Measurements from ENCODE around the gene PIH1D2.
"Not testable (repeated sequence)": the region's sequence is repeated elsewhere in the genome, so short reads cannot be mapped to it uniquely, and the experiment has no call there.

Gene PIH1D2

DNA sequence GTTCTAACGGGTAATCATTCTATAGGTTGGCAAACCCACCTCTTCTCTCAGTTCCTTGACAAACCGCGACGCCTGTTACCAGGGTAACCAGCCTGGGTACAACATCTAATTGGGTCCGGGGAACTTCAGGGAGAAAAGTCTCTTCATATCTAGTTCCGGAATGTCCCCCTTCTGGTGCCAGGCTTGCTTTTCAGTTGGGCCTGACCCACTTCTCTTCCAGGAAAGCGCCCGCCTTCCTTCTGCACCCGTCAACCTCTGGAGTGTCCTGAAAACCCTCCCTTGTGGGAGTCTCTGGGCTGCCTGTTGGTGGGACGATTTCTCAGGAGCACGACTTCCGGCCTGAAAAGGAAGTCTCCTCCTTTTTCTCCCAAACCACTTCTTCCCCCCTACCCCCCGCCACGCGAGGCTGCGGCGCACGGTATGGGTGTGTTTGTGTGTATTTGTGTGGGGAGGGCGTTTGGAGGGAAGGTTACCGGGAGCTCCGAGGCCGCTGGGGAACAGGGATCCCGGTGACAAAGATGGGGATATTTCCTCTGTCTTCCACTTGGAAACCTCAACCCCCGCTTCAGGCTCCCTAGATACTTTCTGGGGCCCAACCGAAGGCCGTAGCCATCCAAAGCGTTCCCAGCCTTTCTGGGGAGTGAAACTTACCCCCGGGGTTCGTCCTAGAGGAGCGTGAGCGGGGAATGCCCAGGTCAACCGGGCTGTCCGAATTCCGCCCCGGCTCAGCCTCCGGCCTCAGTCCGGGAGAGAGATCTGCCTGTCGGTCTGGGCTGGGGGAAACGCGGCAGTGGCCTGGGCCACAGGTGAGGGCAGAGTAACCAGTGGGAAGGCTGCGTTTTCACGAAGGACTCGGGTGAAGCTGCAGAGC lies at the start of gene PIH1D2, which contains the start of gene NKAPD1:
Gene PIH1D2 (minus strand): TSS at position 77 of the 871 bp plus-strand sequence. CDS start 843 bp downstream, outside the sequence.
Gene NKAPD1 (plus strand): TSS at position 359 of the 871 bp plus-strand sequence. CDS start 1,276 bp downstream, outside the sequence.
- DNase-seq (ENCODE audit: low spot score): peak; percentile 88

DNA sequence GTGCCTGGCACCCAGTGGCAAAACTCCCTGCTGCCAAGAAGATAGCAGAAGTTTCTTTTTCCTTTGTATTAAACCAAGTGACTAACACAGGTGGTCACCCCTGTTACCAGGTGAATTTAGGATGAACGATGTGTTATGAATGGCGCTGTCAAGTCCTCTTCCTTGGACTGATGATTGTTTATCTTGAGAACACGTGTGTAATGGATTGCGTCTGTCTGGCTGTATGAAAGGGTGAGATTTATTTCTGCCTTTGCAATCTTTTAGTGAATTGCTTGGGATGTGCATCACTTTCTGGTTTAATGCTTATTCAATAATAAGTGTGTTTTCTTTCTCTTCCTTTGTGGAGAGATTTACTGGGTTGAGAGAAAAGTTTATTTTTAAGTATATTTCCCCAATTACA lies 49.3 kb upstream of the PIH1D2 start:
- no peak for DNase-seq (ENCODE audit: low spot score)

DNA sequence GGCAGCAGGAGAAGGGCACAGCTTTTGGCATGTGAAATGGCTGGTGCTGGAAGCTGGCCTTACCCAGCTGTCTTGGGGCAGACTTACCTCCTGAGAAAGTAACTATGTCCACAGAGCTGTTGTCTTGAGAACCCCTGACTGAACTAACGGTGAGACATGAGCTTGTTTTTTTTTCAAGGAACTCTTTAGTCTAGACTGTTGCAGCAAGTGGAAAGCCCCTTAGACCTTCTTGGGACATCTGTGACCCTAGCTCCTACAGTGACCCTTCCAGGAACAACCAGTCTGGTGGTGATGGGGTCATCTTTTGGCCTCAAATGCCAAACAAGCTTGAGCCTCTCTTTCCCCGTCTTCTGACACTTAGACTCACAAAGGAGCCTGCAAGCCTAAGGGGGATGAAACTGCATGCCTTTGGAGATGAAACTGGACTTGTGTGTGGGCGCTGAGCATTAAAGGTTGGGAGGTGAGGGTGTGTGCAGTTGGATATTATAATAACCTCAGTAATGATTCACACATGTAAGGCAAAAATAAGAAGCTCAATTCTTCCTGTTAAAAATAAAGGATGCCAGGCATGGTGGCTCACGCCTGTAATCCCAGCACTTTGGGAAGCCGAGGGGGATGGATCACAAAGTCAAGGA lies 48.3 kb upstream of the PIH1D2 start:
- DNase-seq (ENCODE audit: low spot score): no peak

DNA sequence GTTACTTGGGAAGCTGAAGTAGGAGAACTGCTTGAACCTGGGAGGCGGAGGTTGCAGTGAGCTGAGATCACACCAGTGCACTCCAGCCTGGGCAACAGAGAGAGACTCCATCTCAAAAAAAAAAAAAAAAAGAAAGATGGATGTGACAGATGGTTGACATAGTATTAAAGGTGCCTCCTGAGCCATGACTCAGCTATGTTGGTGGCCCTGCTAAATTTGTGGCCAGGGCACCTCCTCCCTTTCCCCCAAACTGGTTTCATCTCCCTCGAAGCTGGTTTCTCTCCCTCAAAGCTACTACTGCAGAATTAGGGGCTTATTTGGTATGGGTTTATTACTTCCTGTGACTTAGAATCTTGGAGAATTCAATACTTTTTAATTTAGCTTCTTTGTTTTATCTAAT lies 44.4 kb upstream of the PIH1D2 start:
- DNase-seq (ENCODE audit: low spot score): no peak

GRCh38 chr11:112115386-112115785 lies 41.6 kb upstream of the PIH1D2 start:
- no peak for DNase-seq (ENCODE audit: low spot score)

- DNase-seq (ENCODE audit: low spot score): no peak
These were observed 40.6 kb upstream of the PIH1D2 start for GRCh38 chr11:112114460-112114859.

- peak; percentile 79 for DNase-seq (ENCODE audit: low spot score)
These were observed 40.0 kb upstream of the PIH1D2 start for GRCh38 chr11:112113539-112114457.

- no peak for DNase-seq (ENCODE audit: low spot score)
These were observed 32.3 kb upstream of the PIH1D2 start for GRCh38 chr11:112106070-112106469.

- DNase-seq (ENCODE audit: low spot score): no peak
These were observed 29.6 kb upstream of the PIH1D2 start for GRCh38 chr11:112103446-112103845.

GRCh38 chr11:112100462-112100861 lies 26.6 kb upstream of the PIH1D2 start:
- no peak for DNase-seq (ENCODE audit: low spot score)

DNA sequence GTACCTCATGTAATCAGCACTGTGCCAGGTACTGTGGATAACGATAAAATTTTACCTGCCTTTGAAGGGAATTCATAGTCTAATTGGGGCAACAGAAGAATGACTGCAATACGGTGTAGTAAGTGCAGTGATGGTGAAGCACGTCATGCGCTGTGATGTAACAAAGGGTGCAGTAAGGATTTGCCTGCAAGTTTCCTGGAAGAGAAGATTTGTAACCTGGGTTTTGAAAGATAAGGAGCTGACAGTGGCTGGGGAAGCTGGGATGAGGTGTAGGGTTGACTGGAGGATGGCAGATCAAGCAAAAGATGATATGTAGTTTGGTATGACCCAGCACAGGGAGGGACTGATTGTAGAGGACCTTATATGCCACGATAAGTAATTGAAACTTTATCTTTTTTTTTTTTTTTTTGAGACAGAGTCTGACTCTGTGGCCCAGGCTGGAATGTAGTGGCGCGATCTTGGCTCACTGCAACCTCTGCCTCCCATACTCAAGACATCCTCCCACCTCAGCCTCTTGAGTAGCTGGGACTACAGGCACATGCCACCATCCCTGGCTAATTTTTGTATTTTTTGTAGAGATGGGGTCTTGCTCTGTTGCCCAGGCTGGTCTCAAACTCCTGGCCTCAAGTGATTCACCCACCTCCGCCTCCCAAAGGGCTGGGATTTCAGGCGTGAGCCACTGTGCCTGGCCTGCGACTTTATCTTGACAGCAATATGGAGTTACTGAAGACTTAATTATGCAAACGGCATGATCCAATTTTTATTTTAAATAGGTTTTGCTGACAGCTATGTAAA lies 24.1 kb upstream of the PIH1D2 start:
- no peak for DNase-seq (ENCODE audit: low spot score)

- no peak for DNase-seq (ENCODE audit: low spot score)
These were observed 22.4 kb upstream of the PIH1D2 start for GRCh38 chr11:112096194-112096593.

DNA sequence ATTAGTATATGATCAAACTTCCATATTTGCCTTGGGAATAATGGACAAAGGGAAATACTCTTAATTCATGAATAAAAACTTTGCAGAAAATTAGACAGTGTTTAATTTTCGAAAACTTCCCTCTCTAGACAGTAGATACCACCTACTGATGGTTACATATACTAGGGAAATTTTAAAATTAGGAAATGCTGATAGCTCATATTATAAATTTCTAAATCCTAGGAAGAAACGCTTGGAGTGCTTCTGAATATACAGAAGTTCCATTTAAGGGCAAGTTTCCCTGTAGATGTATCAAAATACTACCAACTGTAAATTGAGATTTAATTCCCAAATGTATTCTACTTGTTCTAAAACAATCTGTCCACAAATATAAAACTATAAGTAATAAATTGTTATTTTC lies 21.5 kb upstream of the PIH1D2 start:
- not testable (repeated sequence) for DNase-seq (ENCODE audit: low spot score)

DNA sequence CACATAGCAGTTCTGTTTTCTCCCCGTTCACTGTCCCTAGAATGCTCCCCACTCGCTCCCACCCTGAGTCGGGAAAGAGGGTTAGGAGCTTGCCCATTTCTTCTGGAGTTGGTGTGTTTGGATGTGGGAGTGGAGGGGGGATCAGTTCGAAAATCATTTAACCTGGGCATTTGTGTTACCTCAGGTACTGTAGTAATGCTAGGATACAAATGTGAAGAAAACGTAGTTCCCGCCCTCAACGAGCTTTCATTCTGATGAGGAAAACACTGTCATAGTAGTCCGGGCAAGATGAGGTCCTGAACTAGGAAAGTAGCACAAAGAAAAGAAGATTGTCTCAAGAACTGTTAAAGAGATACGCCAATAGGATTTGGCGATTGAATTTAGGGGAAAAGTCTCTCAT lies 13.4 kb upstream of the PIH1D2 start:
- DNase-seq (ENCODE audit: low spot score): no peak

- peak; percentile 98 for DNase-seq (ENCODE audit: low spot score)
These were observed 12.8 kb upstream of the PIH1D2 start, which contains the start of the genes SDHD and TIMM8B for GRCh38 chr11:112086422-112087191. Gene SDHD, plus strand, starts transcription at chr11:112086873. Its CDS starts 35 bp downstream, at chr11:112086908. Gene TIMM8B, minus strand, starts transcription at chr11:112086756. Its CDS starts 33 bp downstream, at chr11:112086723.

GRCh38 chr11:112085822-112086421 lies 12.1 kb upstream of the PIH1D2 start:
- DNase-seq (ENCODE audit: low spot score): no peak

DNA sequence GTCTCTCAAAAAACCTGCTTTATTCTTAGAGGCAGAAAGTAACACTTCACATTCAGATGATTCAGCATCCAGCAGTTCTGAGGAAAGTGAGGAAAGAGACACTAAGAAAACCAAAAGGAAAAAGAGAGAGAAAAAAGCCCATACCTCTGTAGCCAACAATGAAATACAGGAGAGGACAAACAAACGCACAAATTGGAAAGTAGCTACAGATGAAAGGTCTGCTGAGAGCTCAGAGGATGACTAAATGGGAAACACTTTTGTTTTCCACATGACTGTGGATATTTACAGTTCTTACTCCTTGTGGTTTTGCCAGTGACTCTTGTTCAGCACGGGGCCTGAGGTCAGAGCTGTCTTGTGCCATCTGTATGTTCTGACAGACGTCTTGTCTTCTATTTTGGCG lies 8.9 kb upstream of the PIH1D2 start:
- DNase-seq (ENCODE audit: low spot score): no peak

DNA sequence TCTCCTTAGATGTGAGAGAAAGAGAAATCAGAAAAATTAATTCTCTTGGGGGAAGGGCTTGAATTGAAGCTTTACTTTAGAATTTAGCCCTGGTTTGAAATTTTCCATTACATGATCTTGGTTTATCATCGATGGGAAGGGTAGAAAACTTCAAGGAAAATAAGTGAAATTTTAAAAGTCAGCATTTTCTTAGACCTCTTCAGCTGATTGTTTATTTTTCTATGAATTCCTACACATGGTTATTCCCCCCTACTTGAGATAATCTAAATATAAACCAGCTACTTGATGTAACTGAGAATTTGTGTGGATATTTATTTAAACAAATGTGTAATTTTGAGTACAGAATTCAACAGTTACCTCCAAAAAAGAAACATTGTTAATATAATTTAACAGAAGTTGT lies 10.9 kb downstream of the PIH1D2 start:
- no peak for DNase-seq (ENCODE audit: low spot score)

DNA sequence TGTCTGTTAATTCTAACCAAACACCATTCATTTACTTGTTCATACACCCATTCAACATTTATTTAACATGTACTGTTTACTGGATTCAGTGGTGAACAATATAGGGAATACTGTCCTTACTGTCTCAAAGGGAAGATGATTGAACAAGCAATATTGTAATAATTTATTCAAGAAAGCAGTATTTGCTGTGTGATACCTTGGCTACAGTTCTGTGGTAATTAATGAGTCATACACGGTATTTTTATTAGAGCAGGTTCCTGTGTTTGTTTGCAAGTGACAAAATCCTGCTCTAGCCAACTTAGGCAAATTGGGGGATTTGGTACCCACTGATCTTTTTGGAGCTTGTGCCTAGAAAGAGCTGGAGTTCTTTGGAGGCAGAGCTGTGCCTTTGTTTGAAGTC lies 15.7 kb downstream of the PIH1D2 start:
- no peak for DNase-seq (ENCODE audit: low spot score)

DNA sequence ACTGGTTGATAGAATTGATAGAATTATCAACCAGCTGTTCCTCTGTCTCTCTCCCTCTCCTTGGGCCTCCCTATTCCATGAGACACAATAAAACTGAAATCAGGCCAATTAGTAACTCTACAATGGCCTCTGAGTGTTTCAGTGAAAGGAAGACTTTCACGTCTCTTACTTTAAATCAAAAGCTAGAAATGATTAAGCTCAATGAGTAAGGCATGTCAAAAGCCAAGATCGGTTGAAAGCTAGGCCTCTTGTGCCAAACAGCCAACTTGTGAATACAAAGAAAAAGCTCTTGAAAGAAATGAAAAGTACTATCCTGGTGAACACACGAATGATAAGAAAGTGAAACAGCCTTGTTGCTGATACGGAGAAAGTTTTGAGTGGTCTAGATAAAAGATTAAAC lies 16.6 kb downstream of the PIH1D2 start:
- DNase-seq (ENCODE audit: low spot score): no peak
